Measurements from ENCODE around the gene LAGE3. TPM values are rescaled to one million over a fixed set of nuclear protein-coding genes. Genes with fewer than 3 reads are reported as not detected.

LAGE3 gene
- total RNA-seq = 47.1 TPM

DNA sequence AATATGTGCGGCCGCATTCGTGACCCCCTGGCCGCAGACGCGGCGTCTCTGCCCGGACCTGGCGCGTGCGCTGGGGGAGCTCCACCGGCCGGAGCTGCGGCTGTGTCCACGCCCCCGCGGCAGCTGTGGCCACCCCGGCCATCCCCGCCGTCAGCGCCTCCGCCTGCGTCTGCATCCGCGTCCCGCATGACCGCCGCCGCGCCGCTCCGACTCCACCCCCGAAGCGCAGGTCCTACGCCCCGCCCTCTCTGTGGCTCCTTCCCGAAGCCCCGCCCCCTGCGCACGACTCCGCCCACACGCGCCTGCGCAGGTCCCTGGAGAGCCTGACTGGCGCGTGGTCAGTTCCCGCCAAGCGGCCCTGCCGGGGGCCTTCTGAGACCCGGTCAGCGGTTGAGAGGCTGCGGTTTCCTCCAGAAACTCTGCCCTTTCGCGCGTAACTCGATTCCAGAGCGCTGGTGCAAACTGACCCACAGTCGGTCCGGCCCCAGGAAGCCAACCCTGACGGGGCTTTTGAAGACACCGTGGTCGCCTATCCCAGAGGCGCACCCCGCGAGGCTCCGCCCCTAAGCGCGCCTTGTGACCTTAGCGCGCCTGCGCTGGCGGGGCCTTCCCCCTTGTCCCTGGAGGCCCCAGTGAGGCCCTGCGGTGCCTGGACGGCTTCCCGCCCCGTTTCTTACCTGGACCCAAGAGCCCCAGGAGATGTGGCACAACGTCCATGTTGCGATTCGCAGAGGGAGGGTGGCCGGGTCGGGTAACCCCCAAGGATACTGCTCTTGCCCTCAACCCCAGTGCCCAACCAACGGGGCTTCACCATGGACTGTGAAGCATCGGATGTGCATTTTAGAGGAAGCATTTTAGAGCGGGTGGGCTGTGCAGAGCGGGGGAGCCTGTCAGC, at the start of gene LAGE3:
TSS of gene LAGE3 (minus strand) at position 554 of the 895 bp plus-strand sequence. CDS start at position 188, 366 bp downstream.
- DNase-seq (ENCODE audit: low read depth in 2 of 3, low spot score in 2 of 3) = peak; percentile 84 to 90 (median 85)

DNA sequence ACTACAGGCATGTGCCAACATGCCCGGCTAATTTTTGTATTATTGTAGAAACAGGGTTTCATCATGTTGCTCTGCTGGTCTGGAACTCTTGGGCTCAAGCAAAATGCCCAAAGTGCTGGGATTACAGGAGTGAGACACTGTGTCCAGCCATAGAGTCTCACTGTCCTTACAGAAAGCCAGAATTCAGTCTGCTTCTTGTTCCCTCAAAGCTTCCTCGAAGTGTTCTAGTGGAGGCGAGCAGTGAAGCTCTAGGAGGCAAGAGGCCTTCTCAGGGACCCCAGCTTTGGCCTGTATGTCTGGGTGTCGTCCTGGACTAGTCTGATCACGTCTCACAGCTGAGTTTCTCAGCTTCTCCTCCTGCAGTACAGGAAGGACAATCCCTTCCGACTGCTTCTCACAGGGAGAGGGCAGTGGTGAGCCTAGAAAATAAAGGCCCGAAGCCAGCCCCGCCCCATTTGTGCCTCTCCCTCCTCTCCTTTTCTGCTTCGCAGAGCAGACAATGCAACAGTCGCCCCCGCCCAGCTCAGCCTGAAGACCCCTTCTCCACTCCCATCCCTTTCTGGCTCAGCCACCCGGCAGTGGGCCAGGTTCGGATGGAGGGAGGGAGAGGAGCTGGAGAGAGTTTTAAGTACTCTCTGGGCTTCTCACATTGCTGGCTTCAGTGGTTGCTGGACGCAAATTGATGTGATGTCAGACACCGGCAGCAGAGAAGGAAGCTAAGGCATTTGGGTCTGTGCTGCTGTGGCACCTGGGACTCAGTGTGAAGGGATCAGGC, 48.0 kb upstream of the LAGE3 start:
- DNase-seq (ENCODE audit: low read depth in 2 of 3, low spot score in 2 of 3) = peak in 2 of 3 donors; percentile 59 to 62

GRCh38 chrX:154525606-154526490, 46.8 kb upstream of the LAGE3 start:
- DNase-seq (ENCODE audit: low read depth in 2 of 3, low spot score in 2 of 3) = no peak

- no peak for DNase-seq (ENCODE audit: low read depth in 2 of 3, low spot score in 2 of 3)
Observed at GRCh38 chrX:154519389-154519788, 40.3 kb upstream of the LAGE3 start.

DNA sequence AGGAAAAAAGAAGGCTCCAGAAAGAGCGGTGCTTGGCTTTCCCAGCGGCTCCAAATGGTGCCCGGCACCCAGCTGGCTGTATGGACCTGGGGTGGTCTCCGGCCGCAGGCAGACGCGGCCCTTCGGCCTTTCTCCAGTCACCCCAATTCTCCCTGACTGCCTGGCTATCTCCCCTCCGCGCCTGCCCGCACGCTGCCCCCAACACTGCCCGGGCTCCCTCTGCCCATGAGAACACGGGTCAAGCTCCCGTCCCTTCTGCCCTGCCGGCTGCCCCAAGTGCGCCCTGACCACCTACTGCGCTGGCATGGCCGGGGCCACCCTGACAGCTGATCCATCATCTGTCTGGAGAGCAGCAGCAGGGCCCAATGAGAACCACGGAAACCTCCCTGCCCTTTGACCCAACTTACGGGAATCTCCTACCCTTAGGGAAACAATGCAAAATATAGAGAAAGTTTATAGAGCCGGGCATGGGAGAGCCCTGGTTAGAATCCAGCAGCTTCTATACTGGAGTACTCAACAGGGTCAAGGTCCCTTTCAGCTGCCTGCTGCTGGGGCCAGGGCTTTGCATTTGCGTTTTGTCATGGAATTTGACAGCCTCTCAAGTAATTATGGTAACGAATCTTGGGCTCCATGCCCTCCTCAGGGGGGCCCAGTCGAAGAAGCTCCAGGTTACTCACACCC, 38.2 kb upstream of the LAGE3 start:
- no peak for DNase-seq (ENCODE audit: low read depth in 2 of 3, low spot score in 2 of 3)

GRCh38 chrX:154516656-154517100, 37.6 kb upstream of the LAGE3 start:
- DNase-seq (ENCODE audit: low read depth in 2 of 3, low spot score in 2 of 3) = peak in 1 of 3 donors; percentile 39

- peak; percentile 54 to 85 (median 85) for DNase-seq (ENCODE audit: low read depth in 2 of 3, low spot score in 2 of 3)
Observed at GRCh38 chrX:154515966-154516655, 37.0 kb upstream of the LAGE3 start, which contains the start of gene FAM3A. Gene FAM3A, minus strand, starts transcription at chrX:154516232. Its CDS starts 460 bp downstream, at chrX:154515772.

GRCh38 chrX:154515090-154515965, 36.2 kb upstream of the LAGE3 start:
- DNase-seq (ENCODE audit: low read depth in 2 of 3, low spot score in 2 of 3) = peak in 2 of 3 donors; percentile 34 to 55

DNA sequence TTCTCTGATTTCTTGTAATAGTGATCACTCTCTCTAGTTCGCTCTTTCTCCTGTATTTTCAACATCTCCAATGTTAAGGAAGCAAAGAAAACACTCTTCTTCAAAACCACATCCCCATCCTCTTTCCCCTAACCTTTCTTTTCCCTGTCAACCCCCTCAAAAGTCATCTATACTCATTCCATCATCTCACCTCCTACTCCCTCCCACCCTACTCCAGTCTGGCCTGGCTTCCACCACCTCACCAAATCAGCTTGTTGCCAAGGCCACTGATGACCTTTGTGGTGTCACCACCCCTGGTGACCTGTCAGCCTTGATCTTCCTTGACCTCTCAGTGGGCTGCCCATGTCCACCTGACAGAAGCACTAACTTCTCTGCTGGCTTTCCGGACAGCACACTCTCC, 34.6 kb upstream of the LAGE3 start:
- no peak for DNase-seq (ENCODE audit: low read depth in 2 of 3, low spot score in 2 of 3)

DNA sequence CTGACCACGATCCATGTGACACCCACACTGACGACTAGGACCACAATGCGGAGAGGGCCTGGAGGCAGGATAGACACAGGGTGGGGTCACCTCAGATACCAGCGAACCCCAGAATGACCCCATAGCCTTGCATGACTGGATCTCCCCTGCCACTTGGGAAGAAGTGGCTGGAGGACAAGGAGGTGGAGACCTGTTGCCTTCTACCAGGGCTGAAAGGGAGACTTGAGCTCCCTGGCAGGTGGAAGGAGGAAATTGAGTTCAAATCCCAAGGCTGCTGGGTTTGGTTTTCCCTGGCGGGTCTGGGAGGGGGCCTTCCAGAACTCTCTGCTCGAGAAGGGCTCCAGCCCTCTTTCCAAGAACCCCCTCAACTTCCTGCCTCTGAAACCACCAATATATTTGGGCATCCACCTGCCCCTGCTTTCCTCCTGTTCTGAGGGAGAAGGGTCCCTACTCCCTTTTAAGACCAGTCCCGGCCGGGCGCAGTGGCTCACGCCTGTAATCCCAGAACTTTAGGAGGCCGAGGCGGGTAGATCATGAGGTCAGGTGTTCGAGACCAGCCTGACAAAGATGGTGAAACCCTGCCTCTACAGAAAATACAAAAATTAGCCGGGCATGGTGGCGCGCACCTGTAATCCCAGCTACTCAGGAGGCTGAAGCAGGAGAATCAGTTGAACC, 33.9 kb upstream of the LAGE3 start:
- DNase-seq (ENCODE audit: low read depth in 2 of 3, low spot score in 2 of 3) = no peak

GRCh38 chrX:154511761-154512160, 32.7 kb upstream of the LAGE3 start:
- no peak for DNase-seq (ENCODE audit: low read depth in 2 of 3, low spot score in 2 of 3)

DNA sequence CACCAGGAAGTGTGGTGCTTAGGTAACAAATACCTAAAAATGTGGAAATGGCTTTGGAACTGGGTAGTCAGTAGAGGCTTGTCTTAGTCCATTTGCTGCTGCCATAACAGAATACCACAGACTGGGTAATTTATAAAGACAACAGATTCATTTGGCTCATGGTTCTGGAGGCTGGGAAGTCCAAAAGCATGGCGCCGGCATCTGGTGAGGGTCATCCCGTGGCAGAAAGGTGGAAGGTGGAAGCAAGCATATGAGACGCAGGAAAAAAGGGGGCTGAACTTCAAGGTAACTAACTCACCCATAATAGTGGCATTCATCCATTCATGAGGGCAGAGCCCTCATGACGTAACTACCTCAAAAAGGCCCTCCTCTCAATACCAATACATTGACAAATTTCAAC, 30.4 kb upstream of the LAGE3 start:
- no peak for DNase-seq (ENCODE audit: low read depth in 2 of 3, low spot score in 2 of 3)

- DNase-seq (ENCODE audit: low read depth in 2 of 3, low spot score in 2 of 3) = no peak
Observed at GRCh38 chrX:154508384-154508745, 29.3 kb upstream of the LAGE3 start.

DNA sequence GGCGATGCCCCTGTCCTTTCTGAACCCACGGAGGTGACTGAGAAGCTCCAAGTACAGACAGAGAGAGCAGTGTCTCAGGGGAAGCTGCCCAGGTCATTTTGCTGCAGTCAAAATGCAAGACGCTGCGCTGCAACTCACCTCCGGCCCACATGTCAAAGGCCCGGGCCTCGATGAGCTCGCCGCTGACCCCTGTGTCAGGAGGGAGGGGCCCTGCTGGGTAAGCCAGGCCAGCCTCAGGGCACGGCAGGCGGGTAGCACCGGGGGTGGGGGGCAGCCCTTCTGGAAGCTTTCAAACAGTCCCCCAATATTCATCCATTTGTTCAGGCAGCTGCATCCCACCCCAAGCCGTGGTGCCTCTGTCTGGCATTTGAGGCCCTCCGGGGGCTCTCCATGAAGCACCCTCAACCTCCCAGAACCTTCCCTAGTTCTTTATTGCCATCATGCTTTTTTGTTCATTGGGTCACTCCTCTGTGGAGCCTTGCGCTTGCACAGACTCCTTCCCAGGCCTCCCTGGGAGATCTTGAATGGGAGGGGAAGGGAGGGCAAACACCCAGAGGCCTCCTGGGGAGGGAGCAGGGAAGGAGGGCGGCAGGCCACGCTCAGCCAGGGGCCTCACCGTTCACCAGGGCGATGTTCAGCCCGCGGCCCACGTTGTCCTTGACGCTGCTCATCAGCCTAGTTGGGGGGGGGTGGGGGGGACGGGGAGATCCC, 28.7 kb upstream of the LAGE3 start:
- no peak for DNase-seq (ENCODE audit: low read depth in 2 of 3, low spot score in 2 of 3)

DNA sequence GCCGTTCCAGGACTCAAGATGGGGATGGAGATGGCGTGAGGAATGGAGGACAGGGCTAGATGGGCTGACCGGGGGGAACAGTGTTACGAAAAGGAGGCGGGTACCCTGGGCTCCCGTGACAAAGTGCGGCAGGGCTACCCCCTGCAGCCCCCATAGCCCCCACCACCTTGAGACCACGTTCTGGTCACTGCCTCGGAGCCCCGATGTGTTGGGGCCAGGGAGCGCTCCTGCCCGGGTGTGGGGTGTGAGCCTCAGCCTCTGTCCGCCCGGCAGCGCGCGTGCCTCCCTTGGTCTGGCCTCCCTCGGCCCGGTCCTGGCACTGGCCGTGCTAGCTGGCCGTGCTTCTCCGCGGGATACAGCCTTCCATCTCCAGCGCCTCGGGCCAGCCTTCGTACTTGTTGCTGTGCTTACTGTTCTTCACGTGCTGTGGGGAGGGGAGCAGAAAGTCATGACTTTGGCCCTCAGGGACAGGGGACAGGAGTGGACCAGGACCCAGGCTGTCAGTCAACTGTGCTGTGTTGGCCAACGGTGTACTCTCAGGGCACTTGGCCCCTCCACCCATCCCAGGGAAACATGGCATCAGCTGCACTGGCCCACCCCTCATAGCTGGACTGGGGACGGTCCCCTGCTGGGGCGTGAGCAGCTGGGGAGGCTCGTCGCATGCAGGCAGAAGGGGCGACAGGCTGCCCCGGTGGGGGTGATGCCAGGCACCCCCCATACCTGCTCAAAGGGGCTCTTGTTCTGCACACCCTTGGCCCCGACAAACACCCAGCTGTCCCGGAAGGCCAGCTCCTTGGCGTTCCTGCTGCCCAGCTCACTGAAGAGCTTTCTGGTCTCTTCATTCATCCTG, 27.6 kb upstream of the LAGE3 start:
- no peak for DNase-seq (ENCODE audit: low read depth in 2 of 3, low spot score in 2 of 3)

- no peak for DNase-seq (ENCODE audit: low read depth in 2 of 3, low spot score in 2 of 3)
Observed at GRCh38 chrX:154505734-154506133, 26.7 kb upstream of the LAGE3 start.
